Breast epithelium (tissue), 4 donors: ENCODE measurements around the gene DDX10. TPM values are rescaled to one million over a fixed set of nuclear protein-coding genes. Genes with fewer than 3 reads are reported as not detected.

Experiments used
- DNase-seq, 2 donors: peaks; one replicate each; pipeline ENCODE4 v3.0.0-alpha.2; 2019; ENCODE audit warnings: low spot score in 2 of 2
- H3K27ac ChIP-seq, 2 donors: fragments of 200-600 bp; sonication (generic) in 1 of 2; one replicate each; pipeline ENCODE4 v1.5.1; 2016 to 2019; ENCODE audit warnings: mild to moderate bottlenecking in 1 of 2
- H3K27me3 ChIP-seq, 2 donors: fragments of 200-600 bp; sonication (generic) in 1 of 2; one replicate each; pipeline versions ENCODE4 v1.5.1 to v1.6.0; 2017 to 2019; ENCODE audit warnings: control low read depth in 1 of 2, mild to moderate bottlenecking in 1 of 2
- H3K36me3 ChIP-seq: fragments of 200-600 bp; one replicate; pipeline ENCODE4 v1.5.1; 2019
- H3K4me1 ChIP-seq, 2 donors: fragments of 200-600 bp; sonication (generic); one replicate each; pipeline ENCODE4 v1.5.1; 2016 to 2019; ENCODE audit warnings: control low read depth in 1 of 2
- H3K4me3 ChIP-seq, 3 donors: fragments of 200-600 bp; sonication (generic); 1 replicate in 2 of 3; 2 replicates in 1 of 3; pipeline ENCODE4 v1.5.1; 2016 to 2019; ENCODE audit warnings: mild to moderate bottlenecking in 3 of 3, moderate library complexity in 2 of 3
- H3K9me3 ChIP-seq, 2 donors: fragments of 200-600 bp; sonication (generic) in 1 of 2; one replicate each; pipeline ENCODE4 v1.5.1; 2016 to 2019; ENCODE audit warnings: control low read depth in 1 of 2
- POLR2A ChIP-seq: fragments of 450-650 bp; IDR thresholded peaks from one replicate; pipeline ENCODE4 v1.6.1; 2016; ENCODE audit warnings: antibody characterized with exemption, mild to moderate bottlenecking, moderate library complexity
- POLR2AphosphoS5 ChIP-seq, 3 donors: sonication (generic); formaldehyde crosslinking; IDR thresholded peaks; one replicate each; pipeline ENCODE4 v1.6.1; 2017; ENCODE audit warnings: antibody characterized with exemption in 3 of 3
- intact Hi-C: fragments of 100-400 bp; cut with DNase I; formaldehyde crosslinking; loops from one replicate; pipeline ENCODE4 v1.15.1; 2023; ENCODE audit warnings: low total_unique reads
- total RNA-seq, 3 donors: library from RNA; depleted of rRNA; stranded (reverse); fragments of >200 nt; gene quantifications; one replicate each; pipeline ENCODE4 v1.1.0, GENCODE V29; 2016
- TF ChIP-seq, protein P1 (sequence below), 3 donors: fragments of 450-650 bp; IDR thresholded peaks; one replicate each; pipeline ENCODE4 v1.5.1; 2016 to 2017; ENCODE audit warnings: antibody characterized with exemption in 3 of 3, mild to moderate bottlenecking in 3 of 3, moderate library complexity in 3 of 3

Gene DDX10
- total RNA-seq, 3 donors from 2014 or later, result 17.3 to 41.9 (median 29.5) TPM

DNA sequence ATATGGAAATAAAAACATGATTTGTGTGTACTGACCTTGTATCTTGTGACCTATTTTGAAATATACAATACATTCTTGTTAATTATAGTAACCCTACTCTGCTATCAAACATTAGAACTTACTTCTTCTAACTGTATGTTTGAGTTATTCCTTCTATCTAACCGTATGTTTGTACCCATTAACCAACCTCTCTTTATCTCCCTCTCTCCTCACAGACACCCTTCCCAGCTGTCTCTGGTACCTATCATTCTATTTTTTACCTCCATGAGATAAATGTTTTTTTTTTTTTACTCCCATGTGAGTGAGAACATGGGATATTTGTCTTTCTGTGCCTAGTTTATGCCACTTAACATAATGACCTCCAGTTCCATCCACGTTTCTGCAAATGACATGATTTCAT, 128.7 kb downstream of the DDX10 start:
- no peak for TF ChIP-seq POLR2AphosphoS5 (IDR thresholded peaks at IDR 0.05)
- no peak for TF ChIP-seq POLR2A
- TF ChIP-seq, protein P1, sequence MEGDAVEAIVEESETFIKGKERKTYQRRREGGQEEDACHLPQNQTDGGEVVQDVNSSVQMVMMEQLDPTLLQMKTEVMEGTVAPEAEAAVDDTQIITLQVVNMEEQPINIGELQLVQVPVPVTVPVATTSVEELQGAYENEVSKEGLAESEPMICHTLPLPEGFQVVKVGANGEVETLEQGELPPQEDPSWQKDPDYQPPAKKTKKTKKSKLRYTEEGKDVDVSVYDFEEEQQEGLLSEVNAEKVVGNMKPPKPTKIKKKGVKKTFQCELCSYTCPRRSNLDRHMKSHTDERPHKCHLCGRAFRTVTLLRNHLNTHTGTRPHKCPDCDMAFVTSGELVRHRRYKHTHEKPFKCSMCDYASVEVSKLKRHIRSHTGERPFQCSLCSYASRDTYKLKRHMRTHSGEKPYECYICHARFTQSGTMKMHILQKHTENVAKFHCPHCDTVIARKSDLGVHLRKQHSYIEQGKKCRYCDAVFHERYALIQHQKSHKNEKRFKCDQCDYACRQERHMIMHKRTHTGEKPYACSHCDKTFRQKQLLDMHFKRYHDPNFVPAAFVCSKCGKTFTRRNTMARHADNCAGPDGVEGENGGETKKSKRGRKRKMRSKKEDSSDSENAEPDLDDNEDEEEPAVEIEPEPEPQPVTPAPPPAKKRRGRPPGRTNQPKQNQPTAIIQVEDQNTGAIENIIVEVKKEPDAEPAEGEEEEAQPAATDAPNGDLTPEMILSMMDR (IDR thresholded peaks at IDR 0.05), result no peak
- no peak overlapping the region for H3K4me3 ChIP-seq
- no peaks in the 10 kb centered on the region for H3K9me3 ChIP-seq
- no peaks in the 10 kb centered on the region for H3K27me3 ChIP-seq
- intact Hi-C loops, result no loop called here
- DNase-seq, result no peak
- H3K4me1 ChIP-seq, result no peaks in the 10 kb centered on the region
- no peaks in the 10 kb centered on the region for H3K36me3 ChIP-seq
- H3K27ac ChIP-seq, result no peak overlapping the region

DNA sequence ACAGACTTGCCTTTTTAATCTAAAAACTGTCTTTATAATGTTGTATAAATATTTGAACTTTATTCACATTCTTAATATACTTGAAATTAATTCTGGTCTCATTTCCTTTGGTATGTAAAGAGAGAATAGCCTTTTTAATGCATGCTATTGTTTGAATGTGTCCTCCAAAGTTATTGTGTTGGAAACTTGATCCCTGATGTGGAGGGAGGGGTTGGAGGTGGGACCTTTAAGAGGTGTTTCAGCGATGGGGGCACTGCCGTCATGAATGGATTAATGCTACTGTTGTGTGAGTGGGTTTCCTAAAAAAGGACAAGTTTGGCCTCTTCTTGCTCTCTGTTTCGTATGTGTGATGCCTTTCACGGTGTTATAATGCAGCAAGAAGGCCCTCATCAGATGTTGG, 131.7 kb downstream of the DDX10 start:
- intact Hi-C loops, result no loop called here
- Histone ChIP-seq H3K27ac (no peak overlapping the region), H3K9me3 (no peaks in the 10 kb centered on the region), H3K4me1 (no peaks in the 10 kb centered on the region), H3K36me3 (no peaks in the 10 kb centered on the region), H3K27me3 (no peaks in the 10 kb centered on the region), H3K4me3 (no peak overlapping the region)
- DNase-seq, result no peak
- TF ChIP-seq POLR2A (no peak), POLR2AphosphoS5 (IDR thresholded peaks at IDR 0.05) (no peak)
- TF ChIP-seq, protein P1 (IDR thresholded peaks at IDR 0.05), result no peak

DNA sequence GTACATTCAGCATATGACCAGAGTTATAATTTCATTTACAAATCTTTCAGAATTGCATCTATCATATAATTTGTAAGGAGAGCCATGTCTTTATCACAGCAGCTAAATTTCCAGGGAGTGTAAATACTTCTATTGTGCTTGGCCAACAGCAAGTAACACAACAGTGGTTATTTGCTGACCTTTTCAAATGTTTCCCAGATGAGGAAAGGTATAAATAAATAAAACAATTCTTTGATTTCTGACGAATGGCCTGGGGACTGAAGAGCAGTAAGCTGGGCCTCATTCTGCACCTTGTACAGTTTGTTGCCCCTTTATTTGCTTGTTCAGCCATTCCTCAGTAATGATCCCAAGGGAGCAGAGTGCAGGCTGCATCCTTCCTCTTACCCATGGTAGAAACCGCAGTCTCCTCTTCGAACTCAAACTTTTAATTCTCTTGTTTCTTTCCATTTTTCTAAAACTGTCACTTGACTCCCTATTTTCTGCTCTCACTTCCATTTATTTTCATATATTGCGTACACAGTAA, 132.8 kb downstream of the DDX10 start:
- DNase-seq, result no peak
- TF ChIP-seq, protein P1 (IDR thresholded peaks at IDR 0.05), result no peak
- TF ChIP-seq POLR2AphosphoS5 (IDR thresholded peaks at IDR 0.05) (no peak), POLR2A (no peak)
- Histone ChIP-seq H3K27ac (no peak overlapping the region), H3K4me3 (no peak overlapping the region), H3K9me3 (no peaks in the 10 kb centered on the region), H3K36me3 (no peaks in the 10 kb centered on the region), H3K4me1 (no peaks in the 10 kb centered on the region), H3K27me3 (no peaks in the 10 kb centered on the region)
- intact Hi-C loops, result no loop called here

DNA sequence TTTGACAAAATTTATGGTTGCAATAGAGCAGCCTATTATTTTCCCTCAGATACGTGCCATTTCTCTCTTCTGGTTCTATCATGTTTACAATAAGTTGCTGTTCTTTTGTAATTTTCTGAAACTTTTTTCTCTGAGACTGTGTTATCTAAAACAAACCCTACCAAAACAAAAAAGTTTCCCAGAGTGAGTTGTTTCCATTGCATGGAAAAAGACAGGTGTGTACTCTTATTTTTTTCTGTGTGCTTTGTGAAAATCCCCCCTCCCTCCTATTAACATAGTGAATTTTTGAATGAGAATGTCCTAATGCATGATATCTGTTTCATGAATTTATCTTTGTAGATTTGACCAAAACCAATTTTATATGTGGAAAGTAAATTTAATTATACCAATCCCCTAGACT, 137.6 kb downstream of the DDX10 start:
- H3K4me1 ChIP-seq, result no peaks in the 10 kb centered on the region
- TF ChIP-seq POLR2A (no peak), POLR2AphosphoS5 (IDR thresholded peaks at IDR 0.05) (no peak)
- TF ChIP-seq, protein P1 (IDR thresholded peaks at IDR 0.05), result no peak
- no peaks in the 10 kb centered on the region for H3K27me3 ChIP-seq
- no peaks in the 10 kb centered on the region for H3K36me3 ChIP-seq
- H3K4me3 ChIP-seq, result no peak overlapping the region
- H3K9me3 ChIP-seq, result no peaks in the 10 kb centered on the region
- no peak overlapping the region for H3K27ac ChIP-seq
- intact Hi-C loops, result no loop called here
- DNase-seq, result no peak

DNA sequence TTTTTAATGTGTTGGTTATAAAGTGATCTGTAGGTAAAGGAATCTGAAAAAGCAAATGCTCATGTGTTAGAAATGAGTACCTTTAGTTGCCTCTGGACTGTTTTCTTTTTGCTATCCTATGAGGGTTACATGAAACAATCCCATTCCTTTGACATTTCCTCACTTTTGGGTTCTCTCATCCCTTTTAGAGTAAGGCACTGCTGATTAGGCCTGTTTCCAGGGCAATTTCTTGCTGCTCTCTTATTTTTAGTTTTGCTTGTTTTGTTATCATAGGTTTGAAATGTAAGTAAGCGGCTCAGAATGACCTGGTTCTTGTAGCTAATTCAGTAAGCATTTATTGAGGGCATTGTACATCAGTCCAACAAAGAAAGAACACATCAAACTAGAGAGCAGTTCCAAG, 138.9 kb downstream of the DDX10 start:
- H3K9me3 ChIP-seq, result no peaks in the 10 kb centered on the region
- TF ChIP-seq POLR2AphosphoS5 (IDR thresholded peaks at IDR 0.05), result no peak
- TF ChIP-seq, protein P1 (IDR thresholded peaks at IDR 0.05), result no peak
- TF ChIP-seq POLR2A, result no peak
- H3K27me3 ChIP-seq, result no peaks in the 10 kb centered on the region
- H3K4me1 ChIP-seq, result no peaks in the 10 kb centered on the region
- intact Hi-C loops, result no loop called here
- H3K36me3 ChIP-seq, result no peaks in the 10 kb centered on the region
- H3K4me3 ChIP-seq, result no peak overlapping the region
- H3K27ac ChIP-seq, result no peak overlapping the region
- no peak for DNase-seq
